HG03045 (cell line): ENCODE measurements around the gene IL1RAPL2.
"Not testable (repeated sequence)": the region's sequence is repeated elsewhere in the genome, so short reads cannot be mapped to it uniquely, and the experiment has no call there.

Experiments used
- ATAC-seq: cut with Tn5 transposase; IDR thresholded peaks from one replicate; pipeline ENCODE4 v1.9.1; 2021; ENCODE audit warnings: mild to moderate bottlenecking, moderate library complexity; ENCODE audit not compliant: unreplicated experiment

IL1RAPL2 gene

GRCh38 chrX:105754286-105754964 is 1188.4 kb downstream of the IL1RAPL2 start:
- ATAC-seq, result no peak

- ATAC-seq, result no peak
Observed at GRCh38 chrX:105755109-105755508, 1189.1 kb downstream of the IL1RAPL2 start.

- ATAC-seq, result no peak
Observed at GRCh38 chrX:105758754-105759153, 1192.8 kb downstream of the IL1RAPL2 start.

GRCh38 chrX:105759598-105759997 is 1193.6 kb downstream of the IL1RAPL2 start:
- no peak for ATAC-seq

- ATAC-seq, result no peak
Observed at GRCh38 chrX:105765691-105766090, 1199.7 kb downstream of the IL1RAPL2 start.

GRCh38 chrX:105773801-105774200 is 1207.8 kb downstream of the IL1RAPL2 start:
- no peak for ATAC-seq

- ATAC-seq, result no peak
Observed at GRCh38 chrX:105775679-105776078, 1209.7 kb downstream of the IL1RAPL2 start.

- ATAC-seq, result no peak
Observed at GRCh38 chrX:105781804-105782203, 1215.8 kb downstream of the IL1RAPL2 start.

GRCh38 chrX:105796877-105797276 is 1230.9 kb downstream of the IL1RAPL2 start:
- not testable (repeated sequence) for ATAC-seq

- no peak for ATAC-seq
Observed at GRCh38 chrX:105803891-105804290, 1237.9 kb downstream of the IL1RAPL2 start.

GRCh38 chrX:105805655-105806054 is 1239.7 kb downstream of the IL1RAPL2 start:
- not testable (repeated sequence) for ATAC-seq

- ATAC-seq, result no peak
Observed at GRCh38 chrX:105816517-105816916, 1250.5 kb downstream of the IL1RAPL2 start.
